Measurements from ENCODE around the gene ZNF202. TPM values are rescaled to one million over a fixed set of nuclear protein-coding genes. Genes with fewer than 3 reads are reported as not detected.

ZNF202 gene
- total and polyA plus RNA-seq, 2 of the 13 experiments (the other 11 are each of a cell fraction or from before 2014, with no cell fraction given) = 7.7 to 7.9 TPM

- Histone ChIP-seq H3K4me2 (ENCODE audit: low read depth, low read length) (no peak overlapping the region), H3K9me3 (ENCODE audit: low read length) (no peaks in the 10 kb centered on the region), H2AFZ (ENCODE audit: low read length) (no peak overlapping the region), H3K9ac (ENCODE audit: insufficient read depth, low read depth, low read length) (no peak overlapping the region), H3K79me2 (ENCODE audit: insufficient read depth, low read length) (no peaks in the 10 kb centered on the region), H3K27me3 (ENCODE audit: control insufficient read depth in 1 of 2, insufficient read depth in 2 of 2, low read length in 2 of 2) (no peaks in the 10 kb centered on the region; a peak in 1 of 5 replicates), H3K4me3 (replicated peaks in 1 of 3; ENCODE audit: insufficient read depth in 1 of 3, low read depth in 2 of 3, low read length in 3 of 3) (no peak overlapping the region), H3K4me1 (ENCODE audit: insufficient read depth, low read length) (no peaks in the 10 kb centered on the region), H4K20me1 (ENCODE audit: insufficient read depth, low read length) (no peaks in the 10 kb centered on the region), H3K36me3 (replicated peaks in 1 of 2; ENCODE audit: control insufficient read depth in 1 of 2, insufficient read depth in 2 of 2, low read length in 2 of 2) (no peaks in the 10 kb centered on the region), H3K27ac (ENCODE audit: extremely low read length, insufficient read depth, low read length) (no peak overlapping the region)
- intact Hi-C loops (cut with micrococcal nuclease; ENCODE audit: unreplicated experiment) = loop anchor here (1.0 kb wide), 2 partner anchors 66 to 127 kb away; no protein-coding TSS in a partner anchor
- FAIRE-seq = no peak
- TF ChIP-seq ZNF17 (CRISPR knock-in tag; IDR thresholded peaks at IDR 0.05) (no peak), RFX5 (IDR thresholded peaks at IDR 0.05; ENCODE audit: low read depth, low read length) (no peak), ZNF296 (CRISPR knock-in tag; conservative IDR thresholded peaks at IDR 0.05) (no peak), RAD21 (CRISPR knock-in tag; IDR thresholded peaks at IDR 0.05) (no peak), POLR2G (IDR thresholded peaks at IDR 0.05; ENCODE audit: low read depth, low read length) (no peak), MTERF4 (CRISPR knock-in tag; IDR thresholded peaks at IDR 0.05) (no peak), STAT5B (CRISPR knock-in tag; IDR thresholded peaks at IDR 0.05) (no peak), GTF2F1 (IDR thresholded peaks at IDR 0.05; ENCODE audit: low read length) (no peak), CREB1 (IDR thresholded peaks at IDR 0.05) (no peak), CREB1 (CRISPR knock-in tag; IDR thresholded peaks at IDR 0.05) (no peak), HES4 (CRISPR knock-in tag; IDR thresholded peaks at IDR 0.05; ENCODE audit: borderline replicate concordance) (no peak), ZNF576 (CRISPR knock-in tag; IDR thresholded peaks at IDR 0.05) (no peak), U2AF2 (IDR thresholded peaks at IDR 0.05; ENCODE audit: low read depth, low read length) (no peak), ZNF614 (CRISPR knock-in tag; IDR thresholded peaks at IDR 0.05; ENCODE audit: borderline replicate concordance) (no peak), ZNF510 (CRISPR knock-in tag; IDR thresholded peaks at IDR 0.05; ENCODE audit: low read depth) (no peak), ETS1 (CRISPR knock-in tag; IDR thresholded peaks at IDR 0.05) (no peak), ZNF180 (CRISPR knock-in tag; IDR thresholded peaks at IDR 0.05; ENCODE audit: borderline replicate concordance, low read depth) (no peak)
- 62% methylated on average over 3 of the region's 3 CpGs for WGBS (ENCODE audit: low lambda C conversion rate)
- in situ Hi-C loops (cut with HindIII; ENCODE audit: extremely low pct_ligation_motif_present, low pct_unique_long_range_greater_than_20kb) = loop anchor here (5.0 kb wide), 2 partner anchors 65 to 120 kb away; no protein-coding TSS in a partner anchor
- no peak for ATAC-seq
- DNase-seq (ENCODE audit: low spot score) = no peak
- no TSS peak for BruUV-seq (replicated peaks)
- ChIA-PET POLR2A (no interaction called here), CTCF (ENCODE audit: low intra/inter-chr PET ratio, low total read pairs) (interaction anchor here (0.8 to 1.8 kb wide), 2 partner anchors 66 to 127 kb away, joined by 9 to 35 read pairs; no protein-coding TSS in a partner anchor)
These were observed 34.3 kb downstream of the ZNF202 start for GRCh38 chr11:123707206-123707605.
